Mononuclear cell (primary cell): ENCODE data around the gene BANK1. TPM values are rescaled to one million over a fixed set of nuclear protein-coding genes. Genes with fewer than 3 reads are reported as not detected.

Experiments
- H3K27me3 ChIP-seq: 2 replicates; pipeline ENCODE4 v1.6.0; 2011; ENCODE audit warnings: low read length, control low read depth; ENCODE audit not compliant: insufficient read depth
- H3K4me1 ChIP-seq: 2 replicates; pipeline ENCODE4 v1.5.1; 2011; ENCODE audit warnings: mild to moderate bottlenecking, low read length, control low read depth; ENCODE audit not compliant: insufficient read depth
- H3K4me3 ChIP-seq: 2 replicates; pipeline ENCODE4 v1.5.1; 2011; ENCODE audit warnings: mild to moderate bottlenecking, low read length, moderate library complexity
- H3K9me3 ChIP-seq: 2 replicates; pipeline ENCODE4 v1.5.1; 2011; ENCODE audit warnings: low read depth, mild to moderate bottlenecking, control low read depth, low read length
- total RNA-seq: library from RNA; depleted of rRNA; stranded (reverse); fragments of >200 nt; gene quantifications from one replicate; pipeline ENCODE4 v1.2.3, GENCODE V29; 2012

Gene BANK1
- total RNA-seq, 1 donor, result 31.7 TPM

- Histone ChIP-seq H3K9me3 (no peaks in the 10 kb centered on the region), H3K27me3 (no peaks in the 10 kb centered on the region), H3K4me3 (no peak overlapping the region), H3K4me1 (no peaks in the 10 kb centered on the region)
Measured at GRCh38 chr4:101950258-101950979, 159.9 kb downstream of the BANK1 start.

GRCh38 chr4:101952985-101953384 is 162.5 kb downstream of the BANK1 start:
- no peaks in the 10 kb centered on the region for H3K4me1 ChIP-seq
- no peak overlapping the region for H3K4me3 ChIP-seq
- H3K9me3 ChIP-seq, result no peaks in the 10 kb centered on the region
- no peaks in the 10 kb centered on the region for H3K27me3 ChIP-seq

GRCh38 chr4:101953949-101954348 is 163.4 kb downstream of the BANK1 start:
- Histone ChIP-seq H3K4me1 (no peaks in the 10 kb centered on the region), H3K4me3 (no peak overlapping the region), H3K9me3 (no peaks in the 10 kb centered on the region), H3K27me3 (no peaks in the 10 kb centered on the region)

GRCh38 chr4:101954351-101954750 is 163.8 kb downstream of the BANK1 start:
- Histone ChIP-seq H3K4me1 (no peaks in the 10 kb centered on the region), H3K9me3 (no peaks in the 10 kb centered on the region)

GRCh38 chr4:101954975-101955678 is 164.6 kb downstream of the BANK1 start:
- Histone ChIP-seq H3K27me3 (no peaks in the 10 kb centered on the region), H3K9me3 (no peaks in the 10 kb centered on the region), H3K4me3 (no peak overlapping the region), H3K4me1 (no peaks in the 10 kb centered on the region)

More at GRCh38 chr4:101954351-101954750, 163.8 kb downstream of the BANK1 start:
- Histone ChIP-seq H3K27me3 (no peaks in the 10 kb centered on the region), H3K4me3 (no peak overlapping the region)

GRCh38 chr4:101956068-101956825 is 165.7 kb downstream of the BANK1 start:
- Histone ChIP-seq H3K27me3 (no peaks in the 10 kb centered on the region), H3K4me1 (no peaks in the 10 kb centered on the region), H3K4me3 (no peak overlapping the region), H3K9me3 (no peaks in the 10 kb centered on the region)

- Histone ChIP-seq H3K27me3 (no peaks in the 10 kb centered on the region), H3K9me3 (no peaks in the 10 kb centered on the region), H3K4me3 (no peak overlapping the region), H3K4me1 (no peaks in the 10 kb centered on the region)
Measured at GRCh38 chr4:101958547-101958946, 168.0 kb downstream of the BANK1 start.

- H3K4me3 ChIP-seq, result no peak overlapping the region
- H3K27me3 ChIP-seq, result no peaks in the 10 kb centered on the region
- H3K4me1 ChIP-seq, result no peaks in the 10 kb centered on the region
- H3K9me3 ChIP-seq, result no peaks in the 10 kb centered on the region
Measured at GRCh38 chr4:101960431-101960830, 169.9 kb downstream of the BANK1 start.

GRCh38 chr4:101961144-101961543 is 170.6 kb downstream of the BANK1 start:
- Histone ChIP-seq H3K4me3 (no peak overlapping the region), H3K4me1 (no peaks in the 10 kb centered on the region), H3K9me3 (no peaks in the 10 kb centered on the region), H3K27me3 (no peaks in the 10 kb centered on the region)

- no peaks in the 10 kb centered on the region for H3K4me1 ChIP-seq
- H3K9me3 ChIP-seq, result no peaks in the 10 kb centered on the region
- H3K4me3 ChIP-seq, result no peak overlapping the region
Measured at GRCh38 chr4:101967697-101968346, 177.3 kb downstream of the BANK1 start.

GRCh38 chr4:101968364-101968763 is 177.8 kb downstream of the BANK1 start:
- Histone ChIP-seq H3K9me3 (no peaks in the 10 kb centered on the region), H3K4me1 (no peaks in the 10 kb centered on the region), H3K27me3 (no peaks in the 10 kb centered on the region)

More at GRCh38 chr4:101967697-101968346, 177.3 kb downstream of the BANK1 start:
- no peaks in the 10 kb centered on the region for H3K27me3 ChIP-seq

GRCh38 chr4:101969965-101970364 is 179.4 kb downstream of the BANK1 start:
- Histone ChIP-seq H3K4me3 (no peak overlapping the region), H3K27me3 (no peaks in the 10 kb centered on the region), H3K4me1 (no peaks in the 10 kb centered on the region), H3K9me3 (no peaks in the 10 kb centered on the region)

More at GRCh38 chr4:101968364-101968763, 177.8 kb downstream of the BANK1 start:
- H3K4me3 ChIP-seq, result no peak overlapping the region

- no peaks in the 10 kb centered on the region for H3K27me3 ChIP-seq
- no peaks in the 10 kb centered on the region for H3K4me1 ChIP-seq
- no peaks in the 10 kb centered on the region for H3K9me3 ChIP-seq
- H3K4me3 ChIP-seq, result no peak overlapping the region
Measured at GRCh38 chr4:101970547-101971155, 180.1 kb downstream of the BANK1 start.

- H3K27me3 ChIP-seq, result no peaks in the 10 kb centered on the region
- no peaks in the 10 kb centered on the region for H3K4me1 ChIP-seq
- no peaks in the 10 kb centered on the region for H3K9me3 ChIP-seq
- no peak overlapping the region for H3K4me3 ChIP-seq
Measured at GRCh38 chr4:101972791-101973190, 182.3 kb downstream of the BANK1 start.
